Left colon (tissue), 2 donors: ENCODE data around the gene RSRC2. TPM values are rescaled to one million over a fixed set of nuclear protein-coding genes. Genes with fewer than 3 reads are reported as not detected.
"Not testable (repeated sequence)": the region's sequence is repeated elsewhere in the genome, so short reads cannot be mapped to it uniquely, and the experiment has no call there.

ENCODE experiments used
- ATAC-seq: fragments of 200-7000 bp; cut with Tn5 transposase; one replicate; pipeline ENCODE4 v1.9.1; 2020; ENCODE audit warnings: mild to moderate bottlenecking, moderate library complexity
- DNase-seq, 2 donors: peaks; one replicate each; pipeline ENCODE4 v3.0.0-alpha.2; 2020
- intact Hi-C, 2 donors: fragments of 100-400 bp; cut with DNase I in 1 of 2; cut with micrococcal nuclease in 1 of 2; formaldehyde crosslinking; loops; one replicate each; pipeline versions ENCODE4 v1.11.2 to v1.14.0; 2022; cut with DNase I, micrococcal nuclease
- total RNA-seq, 2 donors: library from RNA; stranded (reverse); fragmentation: NEBNext Ultra II Directional; extraction: Animal tissue kit (Norgen Biotek cat#: 25700); gene quantifications; one replicate each; pipeline ENCODE4 v1.2.1, GENCODE V29; 2021
- donor health status: DM: no; HTN: no; CAD: no.
- donor health status: DM: yes; HTN: yes; CAD: no.

The RSRC2 gene
- total RNA-seq, 2 donors from 2014 or later, result 49.4 to 67.4 TPM

DNA sequence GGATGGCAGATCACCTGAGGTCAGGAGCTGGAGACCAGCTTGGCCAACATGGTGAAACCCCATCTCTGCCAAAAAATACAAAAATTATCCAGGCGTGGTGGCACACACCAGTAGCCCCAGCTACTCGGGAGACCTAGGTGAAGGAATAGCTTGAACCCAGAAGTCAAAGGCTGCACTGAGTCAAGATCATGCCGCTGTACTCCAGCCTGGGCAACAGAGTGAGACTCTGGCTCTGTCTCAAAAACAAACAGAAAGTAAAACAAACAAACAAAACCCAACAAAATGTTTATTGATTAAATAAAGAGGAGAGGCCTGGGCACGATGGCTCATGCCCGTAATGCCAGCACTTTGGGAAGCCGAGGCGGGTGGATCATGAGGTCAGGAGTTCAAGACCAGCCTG is 31.5 kb downstream of the RSRC2 start:
- intact Hi-C loops, result no loop called here
- ATAC-seq (no peak), DNase-seq (no peak)

- ATAC-seq, intact Hi-C loops, DNase-seq: not testable (repeated sequence)
These were observed 33.5 kb downstream of the RSRC2 start for GRCh38 chr12:122493222-122493621.

DNA sequence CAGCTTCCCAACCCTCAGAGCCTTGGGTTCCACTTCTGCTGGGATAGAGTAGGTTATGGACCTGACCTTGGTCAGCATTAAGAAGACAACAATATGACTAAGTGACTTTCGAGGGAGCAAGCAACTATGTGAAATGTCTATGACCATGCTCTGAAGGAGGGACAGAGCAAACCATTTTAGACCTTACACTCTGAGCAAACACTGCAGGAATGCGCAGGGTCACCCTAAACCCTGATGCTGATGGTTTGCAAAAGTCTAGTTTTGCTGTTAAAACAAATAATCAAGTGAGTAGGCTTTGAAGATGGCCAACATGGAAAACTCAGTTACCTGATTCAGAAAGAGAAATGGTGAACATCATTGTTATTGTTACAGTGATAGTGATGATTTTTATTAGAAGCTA is 34.7 kb downstream of the RSRC2 start:
- intact Hi-C loops, result no loop called here
- DNase-seq, result no peak
- ATAC-seq, result no peak

DNA sequence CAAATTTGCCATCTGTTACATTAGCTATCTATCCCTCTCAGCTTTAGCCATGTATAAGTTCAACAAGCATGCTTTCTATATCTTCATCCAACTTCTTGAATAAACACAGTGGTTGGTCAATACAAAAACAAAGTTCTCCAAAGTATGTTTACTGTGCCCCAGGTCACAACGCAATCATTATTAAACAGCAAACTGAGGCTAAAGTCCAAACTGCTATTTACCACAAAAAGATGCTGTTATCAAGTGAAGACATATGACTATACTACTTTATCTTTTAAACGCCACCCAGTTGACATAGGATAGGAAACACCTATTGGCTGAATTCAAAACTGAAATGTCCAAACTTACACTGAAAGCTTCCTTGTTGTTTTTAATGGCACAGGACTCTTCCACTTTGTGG is 37.7 kb downstream of the RSRC2 start:
- no peak for DNase-seq
- ATAC-seq, result no peak
- intact Hi-C loops, result no loop called here

- intact Hi-C loops, DNase-seq, ATAC-seq: not testable (repeated sequence)
These were observed 38.9 kb downstream of the RSRC2 start for GRCh38 chr12:122487807-122488206.

- DNase-seq (no peak), ATAC-seq (no peak)
- intact Hi-C loops, result no loop called here
These were observed 39.8 kb downstream of the RSRC2 start for GRCh38 chr12:122486805-122487426.

DNA sequence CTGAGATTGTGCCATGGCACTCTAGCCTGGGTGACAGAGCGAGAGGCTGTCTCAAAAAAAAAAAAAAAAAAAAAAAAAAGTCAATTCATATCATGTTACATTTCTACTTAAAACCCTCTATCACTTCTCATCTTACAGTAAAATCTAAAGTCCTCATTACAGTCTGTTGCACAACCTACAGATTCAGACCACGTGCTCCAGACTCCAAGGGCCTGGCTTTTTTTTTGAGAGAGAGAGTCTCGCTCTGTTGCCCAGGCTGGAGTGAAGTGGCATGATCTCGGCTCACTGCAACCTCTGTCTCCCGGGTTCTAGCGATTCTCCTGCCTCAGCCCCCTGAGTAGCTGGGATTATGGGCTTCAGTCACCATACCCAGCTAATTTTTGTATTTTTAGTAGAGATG is 40.4 kb downstream of the RSRC2 start:
- not testable (repeated sequence) for ATAC-seq, DNase-seq

GRCh38 chr12:122484385-122484784 is 42.4 kb downstream of the RSRC2 start:
- DNase-seq, ATAC-seq, intact Hi-C loops: not testable (repeated sequence)

More for the DNA sequence above, 40.4 kb downstream of the RSRC2 start:
- intact Hi-C loops, result not testable (repeated sequence)

DNA sequence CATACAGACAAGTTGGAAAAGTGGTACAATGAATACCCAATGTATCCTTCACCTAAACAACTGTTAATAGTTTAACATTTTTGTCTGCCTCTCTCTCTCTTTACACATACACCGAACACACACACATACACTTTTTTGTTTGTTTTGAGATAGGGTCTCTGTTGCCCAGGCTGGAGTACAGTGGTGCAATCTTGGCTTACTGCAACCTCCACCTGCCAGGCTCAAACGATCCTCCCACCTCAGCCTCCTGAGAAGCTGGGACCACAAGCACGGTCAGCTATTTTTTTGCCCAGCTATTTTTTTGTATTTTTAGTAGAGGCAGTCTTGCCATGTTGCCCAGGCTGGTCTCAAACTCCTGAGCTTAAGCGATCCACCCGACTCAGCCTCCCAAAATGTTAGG is 42.8 kb downstream of the RSRC2 start:
- ATAC-seq (no peak), DNase-seq (no peak)
- intact Hi-C loops, result no loop called here

DNA sequence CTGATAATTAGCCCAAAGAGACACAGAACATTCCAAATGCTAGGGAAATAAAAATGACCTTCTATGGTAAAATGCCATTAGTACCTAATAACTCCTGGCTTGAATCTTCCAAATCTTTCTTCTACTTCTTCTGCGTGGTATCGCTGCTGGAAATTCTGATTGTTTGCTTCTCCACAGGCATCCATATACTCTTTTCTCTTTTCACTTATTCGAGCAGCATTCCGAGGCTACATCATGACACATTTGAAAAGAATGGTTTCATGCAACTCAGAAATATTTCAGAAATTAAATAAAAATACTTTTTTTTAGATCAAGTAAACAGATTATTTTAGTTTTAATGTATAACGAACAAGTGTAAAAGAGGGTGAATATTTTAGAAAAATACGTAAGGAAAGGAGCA is 44.9 kb downstream of the RSRC2 start:
- ATAC-seq (no peak), DNase-seq (no peak)
- intact Hi-C loops, result no loop called here

GRCh38 chr12:122480753-122481152 is 46.0 kb downstream of the RSRC2 start:
- intact Hi-C loops, result no loop called here
- no peak for DNase-seq
- no peak for ATAC-seq

GRCh38 chr12:122474324-122474716 is 52.4 kb downstream of the RSRC2 start:
- ATAC-seq (no peak), DNase-seq (no peak)
- intact Hi-C loops, result loop anchor here (5.0 to 10.0 kb wide), 2 partner anchors 77 to 80 kb away; no protein-coding TSS in a partner anchor

- no peak for ATAC-seq
- intact Hi-C loops, result loop anchor here (5.0 to 10.0 kb wide), 2 partner anchors 76 to 79 kb away; no protein-coding TSS in a partner anchor
- no peak for DNase-seq
These were observed 53.0 kb downstream of the RSRC2 start for GRCh38 chr12:122473543-122474323.

DNA sequence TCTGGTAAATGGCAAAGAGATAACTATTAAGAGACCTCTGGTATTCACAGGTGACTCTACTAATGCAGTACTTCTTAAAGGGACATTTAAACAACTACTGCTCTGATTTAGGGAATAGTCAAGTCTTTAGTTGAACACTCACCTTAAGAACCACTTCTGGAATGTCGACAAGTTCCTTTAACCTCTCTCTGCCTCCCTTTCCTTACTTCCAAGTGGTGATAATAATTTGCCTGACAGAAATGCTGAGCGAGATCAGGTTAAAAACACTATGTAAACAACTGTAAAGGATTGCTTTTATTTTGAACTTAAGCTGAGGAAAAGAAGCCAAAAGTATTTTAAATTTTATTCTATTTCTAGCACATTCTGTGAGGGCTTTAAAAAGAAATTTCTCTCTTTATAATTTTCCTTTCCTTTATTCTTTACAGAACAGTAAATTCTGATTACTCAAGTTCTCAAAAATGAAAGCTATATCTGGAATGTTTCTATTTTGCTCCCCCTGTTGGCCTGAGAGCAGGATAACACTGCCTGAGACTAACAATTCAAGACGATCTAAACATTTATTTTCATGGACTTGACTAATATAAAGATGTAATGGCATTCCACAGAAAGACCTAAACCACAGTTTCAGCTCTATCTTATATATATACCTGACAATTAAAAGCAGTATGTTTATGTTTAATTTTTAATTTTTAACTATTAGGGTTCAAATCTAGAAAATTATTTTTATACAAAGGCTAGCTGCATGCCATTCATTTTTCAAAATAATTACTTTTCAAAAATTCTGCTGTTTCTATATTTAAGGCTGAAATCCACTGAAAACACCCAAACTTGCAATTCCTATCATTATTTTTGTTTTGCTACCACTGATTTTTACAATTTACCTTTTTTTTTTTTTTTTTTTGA is 55.2 kb downstream of the RSRC2 start:
- ATAC-seq (peak; percentile 79), DNase-seq (no peak)
- intact Hi-C loops, result loop anchor here (5.0 to 10.0 kb wide), 2 partner anchors 74 to 77 kb away; no protein-coding TSS in a partner anchor

DNA sequence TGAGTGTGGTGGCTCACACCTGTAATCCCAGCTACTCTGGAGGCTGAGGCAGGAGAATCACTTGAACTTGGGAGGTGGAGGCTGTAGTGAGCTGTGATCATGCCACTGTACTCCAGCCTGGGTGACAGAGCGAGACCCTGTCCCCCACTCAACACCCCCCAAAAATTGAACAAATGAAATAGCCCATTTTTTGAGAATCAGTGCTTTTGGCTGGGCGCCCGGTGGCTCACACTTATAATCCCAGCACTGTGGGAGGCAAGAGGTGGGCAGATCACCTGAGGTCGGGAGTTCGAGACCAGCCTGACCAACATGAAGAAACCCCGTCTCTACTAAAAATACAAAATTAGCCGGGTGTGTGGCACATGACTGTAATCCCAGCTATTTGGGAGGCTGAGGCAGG is 56.2 kb downstream of the RSRC2 start:
- intact Hi-C loops, result loop anchor here (5.0 to 10.0 kb wide), 2 partner anchors 73 to 76 kb away; no protein-coding TSS in a partner anchor
- ATAC-seq, DNase-seq: not testable (repeated sequence)

GRCh38 chr12:122469856-122470255 is 56.9 kb downstream of the RSRC2 start:
- intact Hi-C loops, result loop anchor here (5.0 to 10.0 kb wide), 2 partner anchors 73 to 75 kb away; no protein-coding TSS in a partner anchor
- DNase-seq, ATAC-seq: not testable (repeated sequence)

- intact Hi-C loops, result no loop called here
- DNase-seq, result no peak
- ATAC-seq, result no peak
These were observed 58.8 kb downstream of the RSRC2 start for GRCh38 chr12:122467983-122468382.

DNA sequence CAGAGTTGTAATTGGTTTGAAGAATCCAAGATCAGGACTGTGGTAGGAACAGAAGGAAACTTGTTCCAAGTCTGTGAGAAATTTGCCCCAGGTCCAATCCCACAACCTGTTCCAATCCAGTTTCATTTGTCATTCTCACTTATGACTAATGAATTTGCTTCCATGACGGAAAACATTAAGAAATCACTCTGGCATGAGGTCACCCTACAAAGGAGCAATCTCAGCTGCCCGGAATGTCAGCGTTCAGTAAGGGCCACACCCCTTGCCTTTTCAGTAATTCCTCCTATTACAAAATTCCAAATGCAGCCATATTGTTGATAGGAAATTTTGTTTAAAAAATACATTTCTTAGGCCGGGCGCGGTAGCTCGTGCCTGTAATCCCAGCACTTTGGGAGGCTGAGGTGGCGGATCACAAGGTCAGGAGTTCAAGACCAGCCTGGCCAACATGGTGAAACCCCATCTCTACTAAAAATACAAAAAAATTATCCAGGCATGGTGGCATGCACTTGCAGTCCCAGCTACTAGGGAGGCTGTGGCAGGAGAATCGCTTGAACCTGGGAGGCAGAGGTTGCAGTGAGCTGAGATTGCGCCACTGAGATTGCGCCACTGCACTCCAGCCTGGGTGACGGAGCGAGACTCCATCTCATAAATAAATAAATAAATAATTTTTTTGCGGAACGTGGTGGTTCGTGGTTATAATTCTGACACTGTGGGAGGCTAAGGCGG is 62.3 kb downstream of the RSRC2 start:
- intact Hi-C loops, DNase-seq: not testable (repeated sequence)
- ATAC-seq, result peak; percentile 78
